Suppressor macrophage treated with lipopolysaccharide for 1 hour (primary cell): ENCODE data around the gene EVX2.

ENCODE experiments used
- DNase-seq, 3 donors: peaks; one replicate each; pipeline ENCODE4 v3.0.0-alpha.2; 2020 to 2022

Gene EVX2

DNA sequence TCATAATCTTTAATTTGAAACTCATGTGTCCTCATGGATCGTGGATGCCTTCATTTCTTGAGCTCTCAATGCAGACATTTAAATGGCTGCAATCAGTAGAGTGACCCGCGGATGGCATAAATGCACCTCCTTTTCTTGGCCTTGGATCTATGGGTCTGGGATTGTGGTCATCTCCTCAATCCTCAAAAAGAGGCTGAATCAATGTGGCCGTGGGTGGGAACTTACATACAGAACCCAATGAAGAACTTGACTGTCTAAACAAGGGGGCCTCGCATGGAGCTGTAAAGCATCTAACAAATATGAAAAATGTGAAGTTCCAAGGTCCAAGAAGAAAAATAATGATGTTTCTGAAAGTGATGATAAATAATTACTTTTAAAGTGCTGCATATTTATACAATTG is 11.7 kb upstream of the EVX2 start:
- no peak for DNase-seq

DNA sequence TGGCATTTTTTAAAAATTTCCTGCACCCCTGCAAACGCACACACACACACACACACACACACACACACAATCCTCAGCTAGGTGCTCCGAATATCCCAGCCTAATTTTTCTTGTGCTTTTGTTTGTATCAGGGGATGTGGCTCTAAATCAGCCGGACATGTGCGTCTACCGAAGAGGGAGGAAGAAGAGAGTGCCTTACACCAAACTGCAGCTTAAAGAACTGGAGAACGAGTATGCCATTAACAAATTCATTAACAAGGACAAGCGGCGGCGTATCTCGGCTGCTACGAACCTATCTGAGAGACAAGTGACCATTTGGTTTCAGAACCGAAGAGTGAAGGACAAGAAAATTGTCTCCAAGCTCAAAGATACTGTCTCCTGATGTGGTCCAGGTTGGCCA is 10.6 kb upstream of the EVX2 start:
- no peak for DNase-seq

- no peak for DNase-seq
These were observed 10.1 kb upstream of the EVX2 start for GRCh38 chr2:176093898-176094249.

DNA sequence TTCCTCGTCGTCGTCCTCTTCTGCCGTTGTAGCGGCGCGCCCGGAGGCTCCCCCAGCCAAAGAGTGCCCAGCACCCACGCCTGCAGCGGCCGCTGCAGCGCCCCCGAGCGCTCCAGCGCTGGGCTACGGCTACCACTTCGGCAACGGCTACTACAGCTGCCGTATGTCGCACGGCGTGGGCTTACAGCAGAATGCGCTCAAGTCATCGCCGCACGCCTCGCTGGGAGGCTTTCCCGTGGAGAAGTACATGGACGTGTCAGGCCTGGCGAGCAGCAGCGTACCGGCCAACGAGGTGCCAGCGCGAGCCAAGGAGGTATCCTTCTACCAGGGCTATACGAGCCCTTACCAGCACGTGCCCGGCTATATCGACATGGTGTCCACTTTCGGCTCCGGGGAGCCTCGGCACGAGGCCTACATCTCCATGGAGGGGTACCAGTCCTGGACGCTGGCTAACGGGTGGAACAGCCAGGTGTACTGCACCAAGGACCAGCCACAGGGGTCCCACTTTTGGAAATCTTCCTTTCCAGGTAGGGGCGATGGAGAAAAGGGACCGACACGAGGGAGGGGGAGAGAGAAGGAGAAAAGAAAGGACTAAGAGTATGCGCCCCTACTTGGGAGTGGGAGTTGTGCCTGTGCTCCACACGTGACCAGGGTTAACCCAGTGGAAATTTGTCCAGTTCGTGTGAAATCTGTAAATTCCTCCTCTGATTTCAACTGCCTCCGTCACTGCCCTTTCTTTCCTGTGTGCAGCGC is 9.6 kb upstream of the EVX2 start:
- DNase-seq = peak in 2 of 3 donors; percentile 31 to 49

GRCh38 chr2:176092270-176093144 is 8.7 kb upstream of the EVX2 start, which contains the start of gene HOXD13:
Gene HOXD13 (plus strand): TSS chr2:176092721. CDS start chr2:176092891, 170 bp downstream.
- DNase-seq = no peak

GRCh38 chr2:176091329-176092258 is 7.8 kb upstream of the EVX2 start:
- no peak for DNase-seq

DNA sequence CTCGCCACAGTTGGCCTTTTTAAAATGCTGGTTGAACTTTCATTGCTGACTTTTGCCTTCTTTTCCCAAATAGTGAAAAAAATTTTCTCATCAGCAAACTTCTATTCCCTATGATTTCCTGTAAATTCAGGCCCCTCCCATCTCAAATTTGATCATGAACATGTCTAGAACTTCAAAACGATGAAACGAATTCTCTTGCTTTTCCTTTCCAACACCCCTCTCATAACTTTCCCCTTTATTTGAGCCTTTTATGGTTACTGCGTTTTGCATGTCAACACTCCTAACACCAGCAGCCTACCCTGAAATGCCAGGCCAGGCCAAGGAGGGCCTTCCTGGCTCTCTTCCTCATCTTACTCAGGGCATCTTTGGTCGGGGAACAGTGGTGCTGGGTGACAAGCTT is 7.1 kb upstream of the EVX2 start:
- no peak for DNase-seq

DNA sequence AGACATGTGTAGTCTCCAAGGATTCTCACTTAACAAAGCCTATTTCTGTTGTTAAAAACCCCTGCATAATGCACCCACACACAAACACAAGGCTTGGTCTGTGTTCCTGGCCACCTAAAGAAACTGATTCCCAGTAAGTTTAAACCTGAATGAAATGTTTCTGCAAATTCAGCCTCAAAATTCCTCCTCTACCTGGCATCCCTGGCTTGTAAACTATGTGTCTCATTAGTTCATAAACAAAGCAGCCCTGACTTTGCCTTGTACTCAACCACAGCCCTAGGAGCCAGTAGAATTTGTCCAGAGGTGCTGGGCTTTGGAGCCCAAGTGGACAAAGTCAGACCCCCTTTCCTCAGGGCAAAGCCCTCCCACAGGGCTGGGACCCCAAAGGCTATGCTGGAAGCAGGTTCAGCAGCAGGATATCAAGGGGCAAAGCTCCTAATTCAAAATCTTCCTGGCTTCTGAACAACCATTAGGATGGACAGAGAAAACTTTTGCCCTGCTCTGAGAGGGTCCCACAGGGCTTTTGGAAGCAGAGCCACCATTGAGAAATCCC is 6.2 kb upstream of the EVX2 start:
- DNase-seq = no peak

DNA sequence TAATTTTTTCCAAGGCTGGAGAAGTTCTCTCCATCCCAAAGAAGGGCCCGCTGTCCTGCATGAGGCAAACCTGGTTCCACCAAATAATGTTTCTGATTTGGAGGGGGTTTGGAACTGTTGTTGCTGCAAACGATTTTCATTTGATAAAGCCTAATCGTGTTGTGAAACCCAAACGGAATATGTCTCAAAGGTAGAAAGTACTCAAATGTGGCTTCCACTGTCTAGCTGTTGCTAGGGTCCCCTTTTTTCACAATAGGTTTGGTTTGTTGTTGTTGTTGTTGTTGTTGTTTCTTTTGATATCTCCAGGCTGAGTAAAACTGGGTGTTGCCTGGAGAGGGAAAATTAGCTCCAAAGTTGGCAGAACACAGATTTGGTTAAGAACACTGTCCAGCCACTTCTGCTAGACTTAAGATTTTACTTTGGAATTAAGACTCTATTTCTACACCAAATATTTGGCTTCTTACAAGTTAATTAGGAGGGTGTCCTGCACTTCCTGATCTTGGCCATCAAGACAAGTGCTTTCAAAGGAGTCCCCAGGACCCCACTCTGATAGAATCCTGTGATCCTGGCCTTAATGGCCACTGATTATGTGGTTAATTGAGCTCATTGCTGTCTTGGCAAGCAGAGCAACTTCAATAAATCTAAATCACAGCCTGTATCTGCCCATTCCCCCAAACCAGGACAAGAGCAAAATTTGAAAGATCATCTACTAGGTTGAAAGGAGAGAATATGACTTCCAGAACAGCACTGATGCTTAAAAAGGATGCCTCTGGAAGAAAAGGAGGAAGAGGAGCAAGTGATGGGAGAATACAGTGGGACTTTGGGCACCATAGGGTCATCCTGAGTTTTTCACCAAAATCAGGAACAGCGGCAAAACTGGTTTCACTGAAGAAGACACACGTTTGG is 5.4 kb upstream of the EVX2 start:
- DNase-seq = no peak

DNA sequence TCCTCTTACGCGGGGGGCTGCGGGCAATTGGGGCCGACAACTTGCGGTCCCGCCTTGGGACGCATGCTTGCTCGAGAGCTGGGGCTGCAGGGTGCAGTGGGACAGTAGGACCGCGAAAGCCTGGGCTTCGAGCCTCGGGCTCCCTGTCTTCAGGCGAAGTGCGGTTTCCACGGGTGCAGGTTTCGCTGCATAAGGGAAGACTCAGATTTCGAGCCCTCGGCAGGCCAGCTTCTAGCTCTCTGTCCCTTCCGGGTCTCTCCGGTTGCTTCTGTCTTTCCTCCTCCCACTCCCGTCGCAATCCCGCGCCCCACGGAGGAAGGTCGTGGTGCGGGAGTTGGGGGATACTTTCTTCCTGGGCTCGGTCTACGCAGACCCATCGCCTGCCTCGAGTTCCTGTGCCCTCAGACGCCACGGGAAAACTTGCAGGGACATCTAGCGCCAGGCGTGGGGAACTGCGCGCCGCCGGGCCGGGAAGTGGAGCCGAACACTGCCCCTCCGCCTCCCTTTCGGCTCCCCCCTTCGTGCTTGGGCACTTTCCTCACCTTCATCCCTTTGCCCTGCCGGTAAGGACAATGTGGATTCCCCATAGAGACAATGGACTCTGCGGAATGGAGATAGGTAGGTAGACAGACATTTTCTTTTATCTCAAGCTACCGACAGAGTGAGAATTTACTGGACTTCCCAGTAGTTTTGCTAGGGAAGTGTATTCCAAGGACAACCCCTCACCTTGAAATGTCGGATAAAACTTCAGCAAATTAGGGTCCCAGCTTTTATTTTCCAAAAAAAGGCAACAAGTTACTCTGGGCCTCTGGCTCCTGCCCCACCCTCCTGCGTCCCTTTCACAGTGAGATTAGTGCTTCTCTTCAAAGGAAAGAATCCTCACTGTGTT is 4.5 kb upstream of the EVX2 start:
- DNase-seq = peak; percentile 68 to 80 (median 70)

GRCh38 chr2:176087330-176088047 is 3.7 kb upstream of the EVX2 start:
- no peak for DNase-seq

DNA sequence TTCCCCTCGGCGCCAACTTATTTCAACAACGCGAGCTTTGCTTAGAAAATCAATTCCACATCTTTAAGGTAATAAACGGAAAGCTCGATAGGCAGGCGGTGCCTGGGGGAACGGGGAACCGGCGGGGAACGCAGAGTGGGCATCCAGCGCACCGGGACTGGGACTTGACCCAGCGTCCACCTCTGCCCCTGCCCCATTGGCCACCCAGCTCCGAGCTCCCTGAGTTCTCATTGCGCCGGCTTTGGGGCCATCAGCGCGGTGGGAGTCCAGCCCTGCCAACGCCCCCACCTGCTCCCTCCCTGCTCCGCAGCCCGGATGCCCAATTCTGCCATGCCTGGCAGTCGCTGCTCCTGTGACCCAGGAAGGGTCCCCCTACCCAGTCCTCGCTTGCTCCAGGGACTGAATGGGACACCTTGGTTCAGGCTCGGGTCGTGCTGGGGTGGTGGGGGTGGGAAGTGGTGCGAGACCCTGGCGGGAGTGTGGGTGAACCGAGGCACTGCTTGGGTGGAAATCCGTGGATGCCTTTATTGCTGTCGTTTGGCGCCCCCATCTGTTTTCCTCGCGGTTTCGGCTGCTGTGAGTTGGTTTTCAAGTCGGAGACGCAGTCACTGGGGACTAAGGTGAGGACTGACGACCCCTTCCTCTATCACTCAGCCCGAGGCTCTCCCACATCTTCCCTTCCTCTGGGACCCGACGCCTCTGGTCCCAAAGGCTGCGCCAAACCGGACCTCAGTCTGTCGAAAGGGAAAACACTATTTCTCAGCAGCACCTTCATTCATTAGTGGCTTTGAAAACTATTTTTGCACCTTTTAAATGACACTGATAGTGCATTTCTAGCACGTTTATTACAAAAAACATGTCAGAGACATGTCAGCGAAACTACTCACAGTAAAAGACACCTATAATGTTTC is 2.4 kb upstream of the EVX2 start:
- peak in 2 of 3 donors; percentile 29 to 44 for DNase-seq

DNA sequence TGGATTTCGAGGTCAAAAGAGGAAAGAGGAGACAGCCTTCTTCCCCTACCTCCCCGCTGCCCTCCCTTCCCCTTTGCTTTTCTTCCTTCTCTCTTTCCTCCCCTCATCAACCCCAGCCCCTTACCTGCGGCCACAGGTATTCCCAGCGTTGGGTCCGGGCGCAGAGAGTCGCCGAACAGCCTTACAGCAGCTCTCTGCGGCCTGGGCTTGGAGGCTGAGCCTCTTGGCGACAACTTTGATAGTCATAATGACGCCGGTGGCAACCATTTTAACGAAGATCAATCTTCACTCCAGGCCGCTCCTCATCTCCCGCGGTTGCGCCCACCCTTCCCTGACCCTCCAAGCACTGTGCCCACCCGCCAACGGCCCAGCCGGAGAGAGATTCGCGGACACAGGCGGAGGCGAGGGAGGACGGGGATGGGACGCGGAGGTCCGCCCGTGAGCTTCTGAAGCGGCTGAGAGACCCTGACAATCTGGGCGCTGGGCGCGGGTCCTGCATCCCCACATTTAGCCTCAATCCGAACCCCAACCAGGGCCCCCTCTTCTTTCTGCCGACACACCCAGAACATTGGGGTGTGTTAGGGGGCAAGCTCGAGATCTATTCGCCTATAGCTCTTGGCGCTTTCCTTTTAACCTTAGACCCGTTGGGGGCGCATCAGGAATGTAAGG is 1.5 kb upstream of the EVX2 start:
- DNase-seq = no peak

GRCh38 chr2:176084611-176085119 is 903 bp upstream of the EVX2 start:
- DNase-seq = peak in 1 of 3 donors; percentile 16

DNA sequence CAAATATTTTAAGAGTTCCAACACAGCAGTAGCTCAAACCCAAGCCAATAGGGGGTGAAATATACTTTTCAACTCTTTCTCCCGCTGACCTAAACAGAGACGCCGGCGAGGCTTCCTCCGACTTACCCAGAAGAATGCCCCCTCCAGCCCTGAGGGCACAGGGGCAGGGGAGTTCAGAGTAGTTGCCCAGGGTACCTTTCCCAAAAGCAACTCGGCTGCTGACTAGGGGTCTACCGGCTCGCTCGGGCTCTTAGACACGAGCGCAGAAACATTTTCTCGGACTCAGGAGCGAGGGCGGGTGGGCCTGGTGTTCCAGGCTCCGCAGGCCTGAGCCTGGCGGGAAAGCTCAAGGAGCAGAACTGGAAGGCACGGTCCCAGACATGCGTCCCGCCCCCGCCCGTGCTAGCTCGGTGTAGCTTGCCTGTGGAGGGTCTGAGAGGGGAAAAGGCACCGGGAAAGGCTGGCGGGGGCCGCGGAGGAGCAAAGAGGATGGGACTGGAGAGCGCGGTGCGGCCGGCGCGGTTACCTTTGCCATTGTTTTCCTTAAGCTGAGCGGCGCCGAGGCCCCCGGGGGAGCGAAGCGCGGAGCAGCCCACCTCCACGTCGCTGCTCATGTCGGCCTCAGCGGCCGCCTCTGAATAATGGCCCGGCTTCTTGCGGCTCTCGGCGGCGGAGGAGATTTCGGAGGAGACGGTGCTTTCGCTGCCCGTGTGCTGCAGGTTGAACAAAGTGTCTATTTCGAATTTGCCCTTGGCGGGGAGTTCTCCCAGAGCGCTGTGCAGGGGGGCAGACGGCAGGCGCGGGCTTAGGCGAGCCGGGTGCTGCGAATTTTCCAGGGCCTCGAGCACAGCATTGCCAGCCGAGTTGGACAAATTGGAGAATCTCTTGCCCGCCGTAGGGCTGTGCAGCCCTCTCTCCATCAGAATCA is 674 bp downstream of the EVX2 start:
- peak in 1 of 3 donors; percentile 21 for DNase-seq

- no peak for DNase-seq
These were observed 1.3 kb downstream of the EVX2 start for GRCh38 chr2:176082525-176082823.
